H1 (cell line): ENCODE results near the gene AFTPH. TPM values are rescaled to one million over a fixed set of nuclear protein-coding genes. Genes with fewer than 3 reads are reported as not detected.

Source experiments
- CTCF ChIA-PET: fragments of 300-600 bp; sonication (Branson Sonifier 250); formaldehyde crosslinking; loops from one replicate; lab custom pipeline; 2021; ENCODE audit not compliant: partially characterized antibody; lab: Charles Lee
- POLR2A ChIA-PET: fragments of 300-600 bp; sonication (Branson Sonifier 250); formaldehyde crosslinking; loops from one replicate; lab custom pipeline; 2021; ENCODE audit warnings: inconsistent platforms; ENCODE audit not compliant: partially characterized antibody; lab: Charles Lee
- DNase-seq, 2 experiments: peaks; one replicate each; pipeline versions ENCODE4 v3.0.0 to v3.0.0-alpha.2; 2010 to 2022; ENCODE audit warnings: low spot score in 2 of 2, low read depth in 1 of 2, mixed read lengths in 1 of 2
- FAIRE-seq: peaks from 2 replicates; lab custom pipeline; 2011; peaks lifted over from hg19 to GRCh38; lab: Jason Lieb, UNC
- H2AFZ ChIP-seq: 2 replicates; pipeline ENCODE4 v1.8.1; 2012; ENCODE audit warnings: low read length, inconsistent platforms
- H2AK5ac ChIP-seq: 2 replicates; pipeline ENCODE4 v1.6.1; 2013; ENCODE audit warnings: low read depth, low read length
- H2BK120ac ChIP-seq: replicated peaks from 2 replicates; pipeline ENCODE3; 2013; ENCODE audit warnings: low read depth, low read length, inconsistent platforms
- H2BK12ac ChIP-seq: 2 replicates; pipeline ENCODE4 v1.6.1; 2013; ENCODE audit warnings: low read depth, low read length
- H2BK15ac ChIP-seq: 2 replicates; pipeline ENCODE4 v1.6.1; 2013; ENCODE audit warnings: low read length
- H2BK20ac ChIP-seq: 2 replicates; pipeline ENCODE4 v1.6.1; 2013; ENCODE audit warnings: low read length
- H2BK5ac ChIP-seq: 2 replicates; pipeline ENCODE4 v1.6.1; 2013; ENCODE audit warnings: low read depth, low read length
- H3K14ac ChIP-seq: 2 replicates; pipeline ENCODE4 v1.6.1; 2013; ENCODE audit warnings: inconsistent platforms; ENCODE audit not compliant: insufficient read length
- H3K18ac ChIP-seq: 2 replicates; pipeline ENCODE4 v1.6.1; 2013; ENCODE audit warnings: low read length; ENCODE audit errors: extremely low read depth
- H3K23ac ChIP-seq: 2 replicates; pipeline ENCODE4 v1.6.1; 2013; ENCODE audit warnings: inconsistent platforms; ENCODE audit not compliant: insufficient read length
- H3K23me2 ChIP-seq: 2 replicates; pipeline ENCODE4 v1.6.1; 2013; ENCODE audit warnings: low read depth, low read length
- H3K27ac ChIP-seq: 2 replicates; pipeline ENCODE4 v1.6.1; 2011; ENCODE audit warnings: low read depth, low read length, inconsistent platforms
- H3K27me3 ChIP-seq, 4 experiments: replicated peaks in 1 of 4; 1 replicate in 1 of 4; 2 replicates in 3 of 4; pipeline versions ENCODE4 v1.6.1 to v1.8.1; 2011 to 2013; ENCODE audit warnings: low read length in 3 of 4, mild to moderate bottlenecking in 3 of 4, inconsistent platforms in 2 of 4, mixed read lengths in 2 of 4, moderate library complexity in 1 of 4; ENCODE audit not compliant: control insufficient read depth in 3 of 4, insufficient read depth in 3 of 4; ENCODE audit errors: extremely low read depth in 1 of 4
- H3K36me3 ChIP-seq, 4 experiments: 2 replicates each; pipeline versions ENCODE4 v1.6.1 to v1.8.1; 2011 to 2013; ENCODE audit warnings: mild to moderate bottlenecking in 4 of 4, low read length in 3 of 4, moderate library complexity in 2 of 4, control low read depth in 1 of 4, inconsistent platforms in 1 of 4; ENCODE audit not compliant: insufficient read depth in 4 of 4, control insufficient read depth in 2 of 4
- H3K4ac ChIP-seq: replicated peaks from 2 replicates; pipeline ENCODE3; 2013; ENCODE audit warnings: low read length, low read depth, mixed read lengths, inconsistent platforms; ENCODE audit not compliant: insufficient read length
- H3K4me1 ChIP-seq, 4 experiments: replicated peaks in 1 of 4; 1 replicate in 1 of 4; 2 replicates in 3 of 4; pipeline versions ENCODE4 v1.6.1 to v1.8.1; 2011 to 2013; ENCODE audit warnings: low read length in 3 of 4, inconsistent platforms in 2 of 4, mixed read lengths in 1 of 4; ENCODE audit not compliant: insufficient read depth in 4 of 4, control insufficient read depth in 3 of 4
- H3K4me2 ChIP-seq, 2 experiments: 2 replicates each; pipeline versions ENCODE4 v1.6.1 to v1.8.1; 2011 to 2013; ENCODE audit warnings: low read depth in 2 of 2, low read length in 2 of 2, control low read depth in 1 of 2, inconsistent platforms in 1 of 2, mild to moderate bottlenecking in 1 of 2; ENCODE audit not compliant: insufficient read depth in 1 of 2
- H3K4me3 ChIP-seq, 4 experiments: fragments of 200-600, 300-600 bp in 1 of 4; sonication (generic), shearing (Covaris generic), sonication (Bioruptor Twin) in 1 of 4; 2 replicates each; pipeline versions ENCODE4 v1.5.1 to v1.8.1; 2011 to 2016; ENCODE audit warnings: low read length in 4 of 4, low read depth in 3 of 4, control low read depth in 2 of 4, inconsistent platforms in 2 of 4, mild to moderate bottlenecking in 2 of 4, mixed read lengths in 1 of 4, moderate library complexity in 1 of 4; ENCODE audit not compliant: insufficient read depth in 2 of 4; ENCODE audit errors: extremely low read depth in 1 of 4
- H3K56ac ChIP-seq: replicated peaks from 2 replicates; pipeline ENCODE3; 2013; ENCODE audit warnings: low read depth, mild to moderate bottlenecking, mixed read lengths, low read length, inconsistent platforms; ENCODE audit not compliant: insufficient read length
- H3K79me1 ChIP-seq: 2 replicates; pipeline ENCODE4 v1.6.1; 2013; ENCODE audit warnings: low read depth, low read length, control low read depth
- H3K79me2 ChIP-seq, 2 experiments: 2 replicates each; pipeline versions ENCODE4 v1.6.1 to v1.8.1; 2012 to 2013; ENCODE audit warnings: low read length in 2 of 2, mild to moderate bottlenecking in 2 of 2, inconsistent platforms in 1 of 2; ENCODE audit not compliant: insufficient read depth in 2 of 2, control insufficient read depth in 1 of 2
- H3K9ac ChIP-seq, 4 experiments: replicated peaks in 1 of 4; 1 replicate in 1 of 4; 2 replicates in 3 of 4; pipeline versions ENCODE4 v1.6.1 to v1.8.1; 2011 to 2013; ENCODE audit warnings: low read depth in 3 of 4, low read length in 3 of 4, control low read depth in 2 of 4, mild to moderate bottlenecking in 2 of 4, moderate library complexity in 2 of 4, inconsistent platforms in 1 of 4; ENCODE audit errors: extremely low read depth in 1 of 4
- H3K9me3 ChIP-seq, 2 experiments: 2 replicates each; pipeline versions ENCODE4 v1.6.1 to v1.8.1; 2012 to 2013; ENCODE audit warnings: mild to moderate bottlenecking in 2 of 2, moderate library complexity in 2 of 2, control low read depth in 1 of 2, inconsistent platforms in 1 of 2, low read depth in 1 of 2, low read length in 1 of 2, mixed read lengths in 1 of 2; ENCODE audit not compliant: insufficient read depth in 2 of 2
- H4K20me1 ChIP-seq, 2 experiments: replicated peaks in 1 of 2; 2 replicates each; pipeline versions ENCODE3 to v1.8.1; 2011 to 2013; ENCODE audit warnings: inconsistent platforms in 2 of 2, low read length in 2 of 2, mild to moderate bottlenecking in 1 of 2; ENCODE audit not compliant: insufficient read depth in 2 of 2, control insufficient read depth in 1 of 2
- H4K5ac ChIP-seq: 2 replicates; pipeline ENCODE4 v1.6.1; 2013; ENCODE audit warnings: low read length, low read depth, mixed read lengths, inconsistent platforms; ENCODE audit not compliant: insufficient read length
- H4K8ac ChIP-seq: 2 replicates; pipeline ENCODE4 v1.8.0; 2013; ENCODE audit warnings: mild to moderate bottlenecking, moderate library complexity, low read length, inconsistent platforms; ENCODE audit not compliant: insufficient read depth; ENCODE audit errors: extremely low read depth
- H4K91ac ChIP-seq: replicated peaks from 2 replicates; pipeline ENCODE3; 2013; ENCODE audit warnings: low read length, mixed read lengths, inconsistent platforms; ENCODE audit not compliant: insufficient read length
- ATF2 ChIP-seq: IDR thresholded peaks from 2 replicates; pipeline ENCODE4 v1.6.1; 2012; ENCODE audit warnings: low read length, inconsistent platforms
- BCL11A ChIP-seq, 2 experiments: IDR thresholded peaks; one replicate each; pipeline ENCODE4 v1.6.1; 2011; ENCODE audit warnings: low read depth in 2 of 2, low read length in 2 of 2, mild to moderate bottlenecking in 2 of 2
- CTBP2 ChIP-seq: IDR thresholded peaks from 2 replicates; pipeline ENCODE4 v1.7.0; 2011; ENCODE audit warnings: borderline replicate concordance, mild to moderate bottlenecking, moderate library complexity, mixed read lengths, low read length; ENCODE audit not compliant: insufficient read depth, insufficient read length
- GTF2F1 ChIP-seq: IDR thresholded peaks from 2 replicates; pipeline ENCODE4 v1.6.1; 2012; ENCODE audit warnings: low read depth, low read length, improper control_type of control experiment, borderline replicate concordance
- JUN ChIP-seq: IDR thresholded peaks from 2 replicates; pipeline ENCODE4 v1.6.1; 2011; ENCODE audit warnings: low read depth, mild to moderate bottlenecking, improper control_type of control experiment, low read length
- SP4 ChIP-seq: IDR thresholded peaks from 2 replicates; pipeline ENCODE4 v1.6.1; 2012; ENCODE audit warnings: low read length, inconsistent platforms
- SUZ12 ChIP-seq: fragments of 200-600 bp; sonication (generic); IDR thresholded peaks from 2 replicates; pipeline ENCODE4 v1.6.1; 2012; ENCODE audit warnings: mild to moderate bottlenecking, inconsistent platforms, low read length, moderate library complexity, mixed read lengths
- TAF1 ChIP-seq: IDR thresholded peaks from 2 replicates; pipeline ENCODE4 v1.6.1; 2011; ENCODE audit warnings: mild to moderate bottlenecking, low read depth, low read length
- TBP ChIP-seq: IDR thresholded peaks from 2 replicates; pipeline ENCODE4 v1.6.1; 2011; ENCODE audit warnings: low read depth, low read length, improper control_type of control experiment
- TCF12 ChIP-seq: IDR thresholded peaks from 2 replicates; pipeline ENCODE4 v1.6.1; 2011; ENCODE audit warnings: low read depth, mild to moderate bottlenecking, low read length
- WGBS, 2 experiments: shearing (Covaris generic) in 1 of 2; methylation state at CpG; one replicate each; pipeline versions ENCODE4 v1.1.6 to v1.1.7; 2013 to 2015; ENCODE audit warnings: low lambda C conversion rate in 2 of 2, mixed read lengths in 2 of 2, inconsistent platforms in 1 of 2, low coverage in 1 of 2, missing lambda C conversion rate in 1 of 2; ENCODE audit not compliant: insufficient replicate concordance in 2 of 2, insufficient coverage in 1 of 2, insufficient read length in 1 of 2; ENCODE audit errors: extremely low coverage in 1 of 2, missing lambda C conversion rate in 1 of 2; 5-methylcytosine and 5-hydroxymethylcytosine counted together
- polyA plus RNA-seq, 7 experiments: library from polyadenylated mRNA; depleted of rRNA in 3 of 7; stranded (reverse) in 5 of 7; unstranded in 2 of 7; fragments of >200 nt in 5 of 7; fragments of 200-250 nt in 2 of 7; gene quantifications; 1 replicate in 5 of 7; 2 replicates in 1 of 7; 4 replicates in 1 of 7; pipeline versions ENCODE4 v1.2.1 to v1.2.3, GENCODE V29; 2011 to 2013; ENCODE audit warnings: missing spikeins in 2 of 7, mixed read lengths in 2 of 7
- total RNA-seq: library from RNA; stranded (reverse); fragmentation: NEBNext Ultra II Directional; extraction: Animal tissue kit (Norgen Biotek cat#: 25700); gene quantifications from 2 replicates; pipeline ENCODE4 v1.2.1, GENCODE V29; 2021

Gene AFTPH
- total and polyA plus RNA-seq, 2 of the 8 experiments (the other 6 are each of a cell fraction or from before 2014, with no cell fraction given): 7.3 to 15.0 TPM

DNA sequence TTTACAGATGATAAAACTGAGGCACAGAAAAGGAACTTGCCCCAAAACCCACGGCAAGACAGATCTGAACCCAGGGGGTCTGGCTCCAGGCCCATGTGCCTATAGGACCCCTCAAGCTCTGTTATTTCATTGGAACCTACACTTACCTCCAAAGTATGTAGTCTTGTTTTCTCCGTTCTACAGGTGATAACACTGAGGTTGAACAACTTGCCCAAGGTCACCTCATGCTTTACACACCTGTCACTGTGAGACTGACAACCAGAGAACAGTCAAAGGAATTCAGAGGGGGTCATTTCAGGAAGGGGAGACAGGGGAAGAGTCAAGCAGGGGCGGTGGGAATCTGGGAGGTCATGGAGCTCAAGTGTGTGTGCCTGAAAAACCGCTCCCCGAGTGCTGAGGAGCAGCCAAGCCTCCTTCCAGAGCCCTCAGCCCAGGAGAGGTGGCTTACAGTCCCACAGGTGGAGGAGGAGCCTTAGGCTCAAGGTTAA lies 81.9 kb downstream of the AFTPH start:
- Histone ChIP-seq H4K5ac (no peak overlapping the region), H3K56ac (no peak overlapping the region), H2BK120ac (no peak overlapping the region), H3K79me1 (no peaks in the 10 kb centered on the region), H3K4ac (no peak overlapping the region), H4K91ac (no peak overlapping the region), H4K8ac (no peak overlapping the region), H2BK15ac (no peak overlapping the region), H2AK5ac (no peak overlapping the region), H2BK5ac (no peak overlapping the region), H3K14ac (no peak overlapping the region), H3K27me3 (peaks cover 0 to 11% (median 9%) of the 10 kb centered on the region in 4 experiments; a peak in 6 of 7 replicates), H2AFZ (no peak overlapping the region), H3K4me1 (peaks cover 2 to 14% (median 6%) of the 10 kb centered on the region in 4 experiments), H3K9me3 (0 out of 4 replicates have a peak, but pooled peaks cover 0 to 2% of the 10 kb centered on the region in 2 experiments)
- POLR2A ChIA-PET: interaction anchor here (0.6 to 1.3 kb wide), 2 partner anchors 48 to 144 kb away, joined by 3 to 4 read pairs; partner anchors contain the start of gene SERTAD2
- WGBS, 2 experiments: 88% methylated on average over 4 of the region's 5 CpGs; no CpG with 5 or more reads in 1 of the 2 experiments
- no peak for DNase-seq
- TF ChIP-seq GTF2F1 (no peak), SP4 (no peak), TAF1 (no peak), CTBP2 (no peak), BCL11A (IDR thresholded peaks at IDR 0.05; ENCODE audit: low read depth in 2 of 2, low read length in 2 of 2) (no peak), JUN (no peak), TBP (no peak), TCF12 (no peak), SUZ12 (no peak), ATF2 (no peak)
- TF ChIP-seq, all 59 proteins: peak for 0
- no peaks in the 10 kb centered on the region for H3K36me3 ChIP-seq
- H3K4me2 ChIP-seq: no peak overlapping the region
- no peak overlapping the region for H2BK20ac ChIP-seq
- no peak overlapping the region for H3K4me3 ChIP-seq
- H3K23ac ChIP-seq: no peak overlapping the region
- no peaks in the 10 kb centered on the region for H4K20me1 ChIP-seq
- no peak overlapping the region for H3K18ac ChIP-seq
- H3K79me2 ChIP-seq: no peaks in the 10 kb centered on the region
- no peak overlapping the region for H3K27ac ChIP-seq
- H2BK12ac ChIP-seq: no peak overlapping the region
- CTCF ChIA-PET: interaction anchor here (0.6 to 5.9 kb wide), 11 partner anchors 9 to 307 kb away, joined by 3 to 135 read pairs (median 8); partner anchors contain the start of gene SERTAD2
- H3K9ac ChIP-seq: no peak overlapping the region
- peaks cover 4% of the 10 kb centered on the region; the same call in 1 of the 2 replicates for H3K23me2 ChIP-seq
- no peak for FAIRE-seq
